GM21367 (cell line): ENCODE measurements around the gene GPD2.
"Not testable (repeated sequence)": the region's sequence is repeated elsewhere in the genome, so short reads cannot be mapped to it uniquely, and the experiment has no call there.

ENCODE experiments used
- ATAC-seq: cut with Tn5 transposase; IDR thresholded peaks from one replicate; pipeline ENCODE4 v1.9.1; 2021; ENCODE audit not compliant: unreplicated experiment

Gene GPD2

DNA sequence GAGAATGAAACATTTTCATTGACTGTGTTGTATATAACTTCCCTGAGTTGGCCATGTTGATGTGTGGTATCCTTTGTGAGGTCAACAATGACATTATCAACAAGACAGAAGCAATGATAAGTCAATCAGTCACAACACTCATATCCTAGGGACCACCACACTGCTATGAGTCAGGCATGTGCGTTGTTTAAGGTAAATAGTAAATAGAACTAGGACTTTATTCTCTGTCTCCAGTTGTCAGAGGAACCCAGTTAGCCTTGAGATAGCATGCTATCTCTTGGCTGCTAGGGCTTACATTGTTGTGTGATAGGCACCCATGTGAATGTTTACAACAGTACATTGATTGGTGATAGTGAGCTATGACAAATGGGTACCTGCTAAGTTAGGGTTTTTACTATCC is 37.3 kb downstream of the GPD2 start:
- ATAC-seq: no peak

DNA sequence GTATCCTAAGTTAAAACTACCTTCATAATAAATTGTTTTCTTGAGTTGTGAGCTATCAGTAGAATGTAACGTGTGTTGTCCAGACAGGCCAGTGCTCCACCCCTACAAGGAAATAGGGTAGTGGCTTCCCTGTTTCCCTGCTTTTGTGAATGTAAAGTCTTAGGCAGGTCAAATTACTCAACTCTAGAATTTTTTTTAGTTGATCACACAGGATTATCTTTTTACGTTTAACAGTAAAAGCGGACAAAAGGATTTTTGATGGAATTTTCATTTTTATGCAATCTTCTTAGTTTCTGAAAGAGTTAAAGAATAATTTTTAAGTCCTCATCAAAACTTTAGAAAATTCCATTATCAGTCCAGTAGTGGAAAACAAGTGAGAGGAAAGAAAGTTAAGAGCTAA is 38.2 kb downstream of the GPD2 start:
- no peak for ATAC-seq

DNA sequence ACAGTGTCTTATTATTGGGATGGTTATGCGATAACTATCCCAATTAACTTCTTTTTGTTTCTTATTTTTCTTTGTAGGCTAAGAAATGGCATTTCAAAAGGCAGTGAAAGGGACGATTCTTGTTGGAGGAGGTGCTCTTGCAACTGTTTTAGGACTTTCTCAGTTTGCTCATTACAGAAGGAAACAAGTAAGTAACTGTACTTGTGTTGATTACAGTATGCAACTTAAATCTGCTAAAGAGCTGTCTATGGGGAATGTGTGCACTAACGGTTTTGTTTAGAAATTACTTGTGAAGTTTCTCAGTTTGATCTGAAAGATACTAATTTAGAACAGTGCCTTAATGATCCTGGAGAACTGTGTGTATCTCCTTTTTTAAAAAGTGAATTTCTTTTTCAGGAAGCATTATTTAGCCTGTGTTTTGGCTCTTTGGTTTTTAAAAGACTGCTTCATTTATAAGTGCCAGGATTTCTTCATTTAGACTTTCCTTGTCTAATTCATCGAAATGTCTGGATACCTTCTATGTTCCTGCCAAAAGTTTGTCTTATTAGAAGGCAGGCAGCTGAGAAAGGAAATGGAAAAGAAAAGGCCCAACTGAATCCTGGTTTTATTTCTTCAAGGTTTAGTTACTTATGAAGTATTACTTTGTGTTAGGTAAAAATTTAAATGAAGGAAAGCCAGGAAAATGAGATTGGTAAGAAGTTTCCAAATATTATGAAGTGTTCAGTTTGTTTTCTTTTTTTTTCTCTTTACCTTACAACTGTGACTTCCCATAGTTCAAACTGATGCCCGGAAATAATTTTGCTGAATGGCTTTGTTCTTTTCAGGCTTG is 40.1 kb downstream of the GPD2 start:
- ATAC-seq: peak; percentile 37

- peak; percentile 76 for ATAC-seq
Measured at GRCh38 chr2:156476850-156477206, 40.6 kb downstream of the GPD2 start.

GRCh38 chr2:156480376-156480775 is 44.2 kb downstream of the GPD2 start:
- ATAC-seq: no peak

DNA sequence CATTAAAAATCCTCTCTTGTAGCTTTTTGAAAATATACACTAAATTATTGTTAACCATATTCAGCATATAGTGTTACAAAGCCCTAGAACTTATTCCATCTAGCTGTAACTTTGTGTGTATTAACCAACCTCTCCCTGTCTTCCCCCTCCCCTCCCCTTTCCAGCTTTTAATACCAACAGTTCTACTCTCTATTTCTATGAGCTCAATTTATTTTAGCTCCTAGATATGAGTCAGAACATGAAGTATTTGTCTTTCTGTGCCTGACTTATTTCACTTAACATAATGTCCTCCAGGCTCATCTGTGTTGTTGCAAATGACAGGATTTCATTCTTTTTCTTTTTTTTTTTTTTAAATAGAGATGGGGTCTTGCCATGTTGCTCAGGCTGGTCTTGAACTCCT is 45.1 kb downstream of the GPD2 start:
- no peak for ATAC-seq

DNA sequence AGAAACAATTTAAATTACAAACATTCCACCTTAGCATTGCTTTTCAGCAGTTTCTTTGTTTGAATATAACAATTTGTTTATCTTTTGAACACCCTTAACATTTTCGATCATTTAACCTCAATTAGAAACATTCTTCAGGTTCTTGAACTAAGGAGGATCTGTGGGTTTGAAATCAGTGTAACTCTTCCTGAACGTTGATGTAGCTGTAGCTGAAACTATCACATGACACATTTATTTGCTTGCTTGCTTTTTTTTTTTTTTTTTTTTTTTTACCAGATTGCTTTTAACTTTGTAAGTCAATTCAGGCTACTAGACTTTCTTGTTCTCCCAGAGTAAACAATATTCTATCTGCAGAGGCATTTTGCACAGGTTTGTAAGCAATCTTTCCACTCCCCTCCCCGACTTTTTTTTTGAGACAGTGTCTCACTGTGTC is 47.6 kb downstream of the GPD2 start:
- no peak for ATAC-seq

DNA sequence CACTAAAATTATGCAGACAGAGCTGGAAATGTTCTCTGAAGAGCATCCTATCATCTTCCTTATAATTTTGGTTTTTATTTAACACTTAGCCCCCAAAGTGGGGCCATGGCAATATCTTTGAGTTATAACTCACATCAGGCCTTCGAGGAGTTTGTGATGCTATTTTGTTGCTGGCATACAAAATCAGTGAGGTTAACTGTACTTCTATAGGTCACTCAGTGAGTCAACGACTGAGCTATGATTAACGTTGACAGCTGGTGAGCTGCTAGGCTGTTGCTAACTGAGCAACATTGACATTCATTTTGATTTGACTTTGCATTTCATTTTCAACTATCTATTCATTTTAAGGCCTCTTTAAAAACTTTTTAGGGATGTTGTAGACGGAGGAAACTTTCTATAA is 50.0 kb downstream of the GPD2 start:
- ATAC-seq: no peak

DNA sequence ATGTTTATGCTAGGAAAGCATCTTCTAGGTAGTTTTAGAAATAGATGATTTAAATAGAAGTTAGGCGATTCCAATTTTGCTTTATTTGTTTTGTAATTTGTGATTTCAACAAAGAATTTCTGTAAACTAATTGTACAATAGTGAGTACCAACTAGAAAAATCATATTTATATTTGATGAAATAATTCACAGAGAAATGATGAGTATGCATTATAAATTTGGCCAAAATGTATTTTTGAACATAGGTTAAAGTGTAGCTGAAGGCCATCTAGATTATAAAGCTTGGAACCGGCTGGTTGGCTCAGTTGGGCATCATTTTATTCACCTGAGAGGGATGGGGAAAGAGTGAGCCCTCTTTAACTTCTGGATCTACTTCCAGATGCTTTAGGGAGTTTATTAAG is 50.4 kb downstream of the GPD2 start:
- no peak for ATAC-seq

GRCh38 chr2:156489195-156489594 is 53.0 kb downstream of the GPD2 start:
- no peak for ATAC-seq

DNA sequence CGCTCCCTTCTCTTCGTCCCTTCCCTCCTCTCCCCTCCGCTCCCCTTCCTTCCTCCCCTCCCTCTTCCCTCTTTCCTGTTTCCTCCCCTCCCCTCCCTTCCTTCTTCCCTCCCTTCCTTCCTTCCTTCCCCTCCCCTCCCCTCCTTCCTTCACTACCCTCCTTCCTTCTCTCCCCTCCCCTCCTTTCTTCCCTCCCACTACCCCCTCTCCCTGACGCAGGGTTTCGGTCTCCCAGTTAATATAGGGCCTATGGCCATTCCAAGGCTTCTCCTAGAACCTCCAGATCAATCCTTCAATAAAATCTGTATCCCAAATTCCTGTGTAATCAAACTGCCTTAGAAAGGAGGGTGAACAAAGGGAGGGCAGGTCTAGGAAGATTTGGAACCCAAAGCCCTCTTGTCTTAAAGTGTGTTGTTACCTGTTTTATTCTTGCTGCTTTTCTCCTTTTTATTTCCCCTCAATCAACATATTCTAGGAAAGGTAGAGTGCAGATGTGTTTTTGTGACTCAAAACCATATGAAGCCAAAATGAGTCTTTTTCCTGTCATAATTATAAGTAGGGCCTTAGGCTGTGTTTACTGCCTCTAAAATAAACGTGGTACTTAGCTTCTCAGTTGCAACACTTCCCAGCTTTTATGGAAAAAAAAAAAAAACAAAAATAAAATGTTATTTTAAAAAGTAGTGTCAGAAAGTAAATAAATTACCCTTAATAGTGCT is 53.7 kb downstream of the GPD2 start:
- no peak for ATAC-seq

DNA sequence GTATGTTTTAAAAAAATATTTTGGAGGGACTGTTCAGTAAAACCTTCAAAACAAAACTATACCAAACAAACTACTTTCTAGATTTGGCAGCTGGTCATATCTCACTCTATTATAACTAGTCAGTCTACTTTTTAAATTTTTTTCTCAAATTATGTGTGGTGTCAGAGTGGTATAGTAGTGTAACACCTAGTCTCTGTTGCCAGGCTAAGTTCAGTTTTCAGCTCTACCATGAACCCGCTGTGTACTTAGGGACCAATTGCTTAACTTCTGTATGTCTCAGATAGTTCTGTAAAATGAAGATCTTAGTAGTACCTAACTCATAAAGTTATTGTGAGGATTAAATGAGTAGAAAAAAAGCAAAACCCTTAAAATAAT is 54.3 kb downstream of the GPD2 start:
- no peak for ATAC-seq

GRCh38 chr2:156491176-156491575 is 55.0 kb downstream of the GPD2 start:
- ATAC-seq: no peak

DNA sequence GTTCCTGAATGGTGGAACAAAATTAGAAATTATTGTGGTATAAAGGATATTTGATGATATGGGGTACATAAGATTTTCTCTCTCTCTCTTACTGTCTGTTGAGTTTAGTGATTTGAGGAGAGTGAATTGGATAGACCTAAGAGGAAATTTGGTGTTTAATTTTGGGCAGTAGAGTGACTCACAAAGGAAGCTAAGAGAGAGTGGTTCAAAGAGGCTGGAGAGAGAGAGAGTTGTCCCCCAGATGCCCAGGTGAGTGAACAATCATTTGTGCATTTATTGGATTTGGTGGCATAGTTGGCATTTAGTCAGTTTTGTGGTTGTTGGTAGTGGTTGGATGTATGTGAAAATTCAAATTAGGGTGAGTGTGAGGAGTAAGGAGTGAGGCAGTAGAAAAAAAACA is 56.8 kb downstream of the GPD2 start:
- no peak for ATAC-seq

DNA sequence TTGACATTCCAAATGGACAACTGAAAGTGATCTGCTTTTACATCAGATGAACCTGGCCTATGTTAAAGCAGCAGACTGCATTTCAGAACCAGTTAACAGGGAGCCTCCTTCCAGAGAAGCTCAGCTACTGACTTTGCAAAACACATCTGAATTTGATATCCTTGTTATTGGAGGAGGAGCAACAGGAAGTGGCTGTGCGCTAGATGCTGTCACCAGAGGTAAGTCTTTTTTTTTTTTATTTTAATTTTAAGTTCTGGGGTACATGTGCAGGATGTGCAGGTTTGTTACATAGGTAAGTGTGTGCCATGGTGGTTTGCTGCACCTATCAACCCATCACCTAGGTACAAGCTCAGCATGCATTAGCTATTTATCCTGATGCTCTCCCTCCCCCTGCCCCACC is 59.8 kb downstream of the GPD2 start:
- ATAC-seq: not testable (repeated sequence)

- ATAC-seq: peak; percentile 45
Measured at GRCh38 chr2:156505696-156506095, 69.5 kb downstream of the GPD2 start.

GRCh38 chr2:156511122-156511521 is 74.9 kb downstream of the GPD2 start:
- no peak for ATAC-seq

GRCh38 chr2:156511803-156512202 is 75.6 kb downstream of the GPD2 start:
- ATAC-seq: peak; percentile 71

GRCh38 chr2:156512451-156512850 is 76.3 kb downstream of the GPD2 start:
- no peak for ATAC-seq

DNA sequence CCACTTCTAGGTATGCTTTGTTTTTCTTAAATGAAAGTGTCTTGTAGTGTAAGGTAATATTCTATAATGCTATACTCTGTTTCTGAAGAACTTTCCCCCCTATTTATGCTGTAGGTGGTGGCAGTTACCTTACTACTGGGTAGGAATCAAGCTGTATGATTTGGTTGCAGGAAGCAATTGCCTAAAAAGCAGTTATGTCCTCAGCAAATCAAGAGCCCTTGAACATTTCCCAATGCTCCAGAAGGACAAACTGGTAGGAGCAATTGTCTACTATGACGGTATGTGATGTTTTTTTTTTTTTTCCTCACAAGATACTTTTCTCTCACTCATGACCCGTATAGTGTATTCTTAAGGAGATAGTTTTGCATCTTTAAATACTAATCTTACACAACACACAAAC is 77.0 kb downstream of the GPD2 start:
- ATAC-seq: no peak

GRCh38 chr2:156517419-156517818 is 81.2 kb downstream of the GPD2 start:
- ATAC-seq: no peak

DNA sequence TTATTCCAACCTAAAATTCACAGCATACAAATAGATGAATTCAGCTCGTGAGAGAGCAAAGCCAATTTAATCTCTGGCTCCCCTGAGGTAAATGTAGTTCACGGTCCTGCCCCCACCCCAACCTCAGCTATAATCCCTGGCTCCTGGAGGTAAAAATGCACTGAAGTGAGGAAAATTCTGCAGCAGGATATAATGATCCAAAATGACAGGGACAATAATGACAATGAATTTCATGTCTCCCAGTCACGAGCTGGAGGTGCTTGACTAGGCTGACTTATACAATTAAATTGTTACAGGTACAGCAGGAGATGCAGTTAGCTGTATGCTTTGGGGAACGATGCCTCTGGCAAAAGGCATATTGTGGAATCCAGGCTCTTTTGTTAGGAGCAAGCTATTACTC is 82.0 kb downstream of the GPD2 start:
- ATAC-seq: no peak
